ENCODE measurements around the gene SLU7. TPM values are rescaled to one million over a fixed set of nuclear protein-coding genes. Genes with fewer than 3 reads are reported as not detected.

Gene SLU7
- total RNA-seq, 1 experiment from 2014 or later: 62.8 TPM

GRCh38 chr5:160420331-160420610 is 1.4 kb upstream of the SLU7 start:
- Mint-ChIP-seq H3K27me3 (ENCODE audit: unreplicated experiment) (no peaks in the 10 kb centered on the region), H3K9me3 (ENCODE audit: low read depth, unreplicated experiment) (no peaks in the 10 kb centered on the region), H3K4me3 (ENCODE audit: low read depth, unreplicated experiment) (peak overlapping the region; percentile 95), H3K4me1 (ENCODE audit: low read depth, unreplicated experiment) (peaks cover 84% of the 10 kb centered on the region), H3K27ac (ENCODE audit: unreplicated experiment) (peak overlapping the region; percentile 97), H3K36me3 (ENCODE audit: insufficient read depth, unreplicated experiment) (peaks cover 49% of the 10 kb centered on the region)
- intact Hi-C loops (cut with micrococcal nuclease; ENCODE audit: unreplicated experiment): loop anchor here (5.0 kb wide), 1 partner anchor 47 kb away; no protein-coding TSS in a partner anchor
- no TSS peak for BruUV-seq (replicated peaks)
- CTCF ChIA-PET: interaction anchor here (2.3 kb wide), 1 partner anchor 48 kb away, joined by 6 read pairs; no protein-coding TSS in a partner anchor
- TF ChIP-seq, protein P1, sequence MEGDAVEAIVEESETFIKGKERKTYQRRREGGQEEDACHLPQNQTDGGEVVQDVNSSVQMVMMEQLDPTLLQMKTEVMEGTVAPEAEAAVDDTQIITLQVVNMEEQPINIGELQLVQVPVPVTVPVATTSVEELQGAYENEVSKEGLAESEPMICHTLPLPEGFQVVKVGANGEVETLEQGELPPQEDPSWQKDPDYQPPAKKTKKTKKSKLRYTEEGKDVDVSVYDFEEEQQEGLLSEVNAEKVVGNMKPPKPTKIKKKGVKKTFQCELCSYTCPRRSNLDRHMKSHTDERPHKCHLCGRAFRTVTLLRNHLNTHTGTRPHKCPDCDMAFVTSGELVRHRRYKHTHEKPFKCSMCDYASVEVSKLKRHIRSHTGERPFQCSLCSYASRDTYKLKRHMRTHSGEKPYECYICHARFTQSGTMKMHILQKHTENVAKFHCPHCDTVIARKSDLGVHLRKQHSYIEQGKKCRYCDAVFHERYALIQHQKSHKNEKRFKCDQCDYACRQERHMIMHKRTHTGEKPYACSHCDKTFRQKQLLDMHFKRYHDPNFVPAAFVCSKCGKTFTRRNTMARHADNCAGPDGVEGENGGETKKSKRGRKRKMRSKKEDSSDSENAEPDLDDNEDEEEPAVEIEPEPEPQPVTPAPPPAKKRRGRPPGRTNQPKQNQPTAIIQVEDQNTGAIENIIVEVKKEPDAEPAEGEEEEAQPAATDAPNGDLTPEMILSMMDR (IDR thresholded peaks at IDR 0.05; ENCODE audit: unreplicated experiment): no peak
- DNase-seq: no peak

DNA sequence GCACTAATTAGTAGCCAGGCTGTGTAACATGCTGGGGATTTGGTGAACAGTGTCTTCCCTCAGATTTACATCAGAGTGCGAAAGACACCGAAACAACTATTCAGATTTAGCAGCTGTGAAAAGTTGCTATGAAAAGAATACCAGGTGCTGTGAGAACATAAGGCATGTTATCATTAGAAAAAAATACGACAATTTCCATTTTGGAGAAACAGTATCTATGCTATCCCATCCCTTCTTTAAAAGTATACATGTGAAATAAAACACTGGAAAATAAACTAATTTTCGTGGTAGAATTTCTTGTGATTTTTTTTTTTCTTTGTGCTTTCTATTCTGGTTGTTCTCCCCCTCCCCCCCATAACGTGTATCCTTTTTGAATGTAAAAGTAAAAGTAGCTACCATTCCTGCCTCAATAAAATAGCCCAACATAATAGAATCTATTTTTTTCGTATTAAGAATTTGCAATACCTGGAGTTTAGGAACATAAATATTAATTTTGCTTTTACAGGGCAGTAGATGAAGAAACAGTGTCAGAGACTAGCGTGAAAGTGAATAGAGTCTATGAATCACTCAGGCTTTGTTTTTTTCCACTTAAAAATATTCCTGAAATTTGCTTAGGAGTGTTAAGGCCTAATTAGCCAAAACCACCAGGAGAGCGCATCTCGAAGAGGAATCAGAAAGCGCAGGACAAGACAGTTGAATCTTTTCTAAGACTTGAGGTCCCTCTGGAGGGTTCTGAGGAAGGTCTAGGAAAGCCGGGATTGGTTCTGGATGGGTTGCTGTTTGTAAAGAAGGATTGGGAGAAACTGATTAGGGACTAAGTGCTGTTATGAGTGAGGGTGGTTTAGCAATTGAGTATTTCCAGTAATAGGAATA is 813 bp upstream of the SLU7 start:
- no peak for DNase-seq
- intact Hi-C loops (cut with micrococcal nuclease; ENCODE audit: unreplicated experiment): loop anchor here (5.0 kb wide), 1 partner anchor 48 kb away; no protein-coding TSS in a partner anchor
- H3K4me1 Mint-ChIP-seq (ENCODE audit: low read depth, unreplicated experiment): peaks cover 79% of the 10 kb centered on the region
- peak overlapping the region; percentile 95 for H3K4me3 Mint-ChIP-seq (ENCODE audit: low read depth, unreplicated experiment)
- H3K36me3 Mint-ChIP-seq (ENCODE audit: insufficient read depth, unreplicated experiment): peaks cover 45% of the 10 kb centered on the region
- H3K27me3 Mint-ChIP-seq (ENCODE audit: unreplicated experiment): no peaks in the 10 kb centered on the region
- no peaks in the 10 kb centered on the region for H3K9me3 Mint-ChIP-seq (ENCODE audit: low read depth, unreplicated experiment)
- TF ChIP-seq, protein P1 (IDR thresholded peaks at IDR 0.05; ENCODE audit: unreplicated experiment): no peak
- CTCF ChIA-PET: interaction anchor here (0.6 to 2.3 kb wide), 8 partner anchors 15 to 521 kb away, joined by 3 to 10 read pairs (median 4); no protein-coding TSS in a partner anchor
- peak overlapping the region; percentile 97 for H3K27ac Mint-ChIP-seq (ENCODE audit: unreplicated experiment)
- BruUV-seq (replicated peaks): no TSS peak

DNA sequence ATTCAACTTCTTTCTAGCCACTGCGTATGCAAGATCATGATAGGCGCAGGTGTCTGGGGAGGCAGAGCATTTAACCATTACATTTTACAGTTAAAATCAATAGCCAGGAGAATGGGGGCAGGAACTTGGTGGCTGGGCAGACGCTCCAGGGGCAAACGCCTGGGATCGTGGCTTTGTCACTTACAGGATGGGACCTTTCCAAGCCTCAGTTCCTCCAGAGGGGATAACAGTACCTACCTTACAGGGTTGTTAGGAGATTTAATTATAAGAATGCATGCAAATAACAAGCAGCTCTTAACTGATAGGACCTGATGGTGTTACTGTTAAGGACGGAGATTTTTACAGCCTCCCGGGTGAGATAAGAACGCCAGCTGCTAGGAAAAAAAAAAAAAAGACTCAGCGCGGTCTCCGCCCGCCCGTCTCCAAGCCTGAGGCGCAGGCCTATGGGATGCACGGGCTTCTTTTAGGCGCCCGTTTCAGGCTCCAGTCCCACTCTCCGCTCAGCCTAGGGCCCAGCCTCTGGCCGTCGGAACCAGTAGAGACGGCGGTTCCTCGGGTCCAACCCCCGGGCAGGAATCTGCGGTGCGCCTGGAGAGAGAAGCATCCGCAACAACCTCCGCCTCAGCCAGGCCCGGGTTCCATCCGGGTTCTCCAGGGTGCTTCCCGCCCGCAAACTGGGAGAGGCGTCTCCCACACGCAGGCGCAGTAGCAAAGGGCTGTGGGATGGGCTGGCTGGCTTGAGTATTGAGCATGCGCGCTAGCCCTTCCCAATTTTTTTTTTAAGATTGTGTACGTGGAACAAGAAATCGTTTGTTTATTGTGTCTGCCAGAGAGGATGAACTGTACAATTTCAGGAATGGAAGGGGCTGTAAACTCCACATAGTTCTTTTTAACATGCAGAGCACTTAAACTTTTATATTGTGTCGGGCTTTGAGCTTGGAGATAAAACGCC is 19.2 kb downstream of the SLU7 start, which contains the start of gene FAM200C:
Gene FAM200C (minus strand): TSS at position 653 of the 952 bp plus-strand sequence. CDS start 4,564 bp downstream, outside the sequence.
- Mint-ChIP-seq H3K4me1 (ENCODE audit: low read depth, unreplicated experiment) (peaks cover 9% of the 10 kb centered on the region), H3K27me3 (ENCODE audit: unreplicated experiment) (no peaks in the 10 kb centered on the region), H3K4me3 (ENCODE audit: low read depth, unreplicated experiment) (peak within 1 kb of the TSS; percentile 79), H3K27ac (ENCODE audit: unreplicated experiment) (peak within 1 kb of the TSS; percentile 72), H3K9me3 (ENCODE audit: low read depth, unreplicated experiment) (no peaks in the 10 kb centered on the region), H3K36me3 (ENCODE audit: insufficient read depth, unreplicated experiment) (peaks cover 43% of the 10 kb centered on the region)
- TF ChIP-seq, protein P1 (IDR thresholded peaks at IDR 0.05; ENCODE audit: unreplicated experiment): no peak
- peak; percentile 95 for DNase-seq
- intact Hi-C loops (cut with micrococcal nuclease; ENCODE audit: unreplicated experiment): no loop called here
- BruUV-seq (replicated peaks): no TSS peak
- CTCF ChIA-PET: interaction anchor here (0.6 to 1.8 kb wide), 4 partner anchors 9 to 1378 kb away, joined by 4 to 12 read pairs (median 6); partner anchors contain the start of gene C1QTNF2

DNA sequence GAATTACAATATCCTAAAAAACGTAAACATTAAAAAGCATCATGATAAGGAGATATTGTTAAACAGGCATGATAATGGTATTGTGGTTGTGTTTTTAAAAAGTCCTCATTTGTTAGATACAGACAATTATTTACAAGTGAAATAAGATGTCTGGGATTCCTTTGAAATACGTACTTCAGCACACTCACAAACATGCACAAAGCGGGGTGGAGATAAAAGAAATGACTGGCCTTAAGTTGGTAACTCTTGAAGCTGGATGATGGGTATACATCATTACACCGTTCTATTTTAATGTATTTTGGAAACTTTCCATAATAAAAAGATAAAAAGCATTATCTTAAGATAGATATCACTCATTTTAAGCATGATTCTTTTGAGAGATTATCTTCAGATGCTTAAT is 20.1 kb downstream of the SLU7 start:
- Mint-ChIP-seq H3K27ac (ENCODE audit: unreplicated experiment) (peak overlapping the region; percentile 72), H3K4me1 (ENCODE audit: low read depth, unreplicated experiment) (peaks cover 9% of the 10 kb centered on the region), H3K27me3 (ENCODE audit: unreplicated experiment) (no peaks in the 10 kb centered on the region), H3K36me3 (ENCODE audit: insufficient read depth, unreplicated experiment) (peaks cover 34% of the 10 kb centered on the region), H3K4me3 (ENCODE audit: low read depth, unreplicated experiment) (peak overlapping the region; percentile 79), H3K9me3 (ENCODE audit: low read depth, unreplicated experiment) (no peaks in the 10 kb centered on the region)
- TF ChIP-seq, protein P1 (IDR thresholded peaks at IDR 0.05; ENCODE audit: unreplicated experiment): no peak
- BruUV-seq (replicated peaks): TSS peak; percentile 42
- DNase-seq: no peak
- intact Hi-C loops (cut with micrococcal nuclease; ENCODE audit: unreplicated experiment): no loop called here
- CTCF ChIA-PET: no interaction called here

Data from Calu3 (cell line).